Measurements from ENCODE around the gene TGFBR2.
"Not testable (repeated sequence)": the region's sequence is repeated elsewhere in the genome, so short reads cannot be mapped to it uniquely, and the experiment has no call there.

The TGFBR2 gene

GRCh38 chr3:30659270-30660130, 53.1 kb downstream of the TGFBR2 start:
- H3K36me3 ChIP-seq (ENCODE audit: insufficient read depth, low read length), result 0 out of 2 replicates have a peak, but pooled peaks cover 6% of the 10 kb centered on the region
- no peak overlapping the region for H3K9ac ChIP-seq (ENCODE audit: low read depth, low read length)
- H3K4me1 ChIP-seq (ENCODE audit: insufficient read depth, low read length), result peaks cover 39% of the 10 kb centered on the region
- no peaks in the 10 kb centered on the region for H3K9me3 ChIP-seq (ENCODE audit: control insufficient read depth, insufficient read depth, low read length)

- Histone ChIP-seq H3K36me3 (ENCODE audit: insufficient read depth, low read length) (0 out of 2 replicates have a peak, but pooled peaks cover 2% of the 10 kb centered on the region), H3K4me1 (ENCODE audit: insufficient read depth, low read length) (peaks cover 45% of the 10 kb centered on the region), H3K9me3 (ENCODE audit: control insufficient read depth, insufficient read depth, low read length) (no peaks in the 10 kb centered on the region), H3K9ac (ENCODE audit: low read depth, low read length) (no peak overlapping the region)
Observed at GRCh38 chr3:30660136-30660535, 53.7 kb downstream of the TGFBR2 start.

DNA sequence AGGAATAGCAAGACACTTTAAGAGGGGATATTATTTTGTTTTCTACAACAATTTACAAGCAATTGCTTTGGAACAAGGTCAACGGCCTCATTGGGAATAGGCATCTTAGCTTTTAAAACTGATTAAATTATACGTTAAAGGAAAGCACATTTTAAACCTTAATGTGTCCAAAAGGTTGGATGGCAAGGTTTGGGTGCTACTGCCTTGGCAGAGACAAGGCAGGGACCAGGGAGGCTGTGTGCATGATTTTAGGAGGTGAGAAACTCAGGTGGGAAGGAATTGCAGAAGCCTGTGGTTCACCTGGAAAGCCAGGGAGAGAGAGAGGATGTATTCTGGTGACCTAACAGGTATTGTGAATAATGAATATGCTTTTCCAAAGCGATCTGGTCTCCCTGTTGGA, 54.3 kb downstream of the TGFBR2 start:
- Histone ChIP-seq H3K4me1 (ENCODE audit: insufficient read depth, low read length) (peaks cover 50% of the 10 kb centered on the region), H3K9ac (ENCODE audit: low read depth, low read length) (no peak overlapping the region), H3K36me3 (ENCODE audit: insufficient read depth, low read length) (0 out of 2 replicates have a peak, but pooled peaks cover 2% of the 10 kb centered on the region), H3K9me3 (ENCODE audit: control insufficient read depth, insufficient read depth, low read length) (no peaks in the 10 kb centered on the region)

DNA sequence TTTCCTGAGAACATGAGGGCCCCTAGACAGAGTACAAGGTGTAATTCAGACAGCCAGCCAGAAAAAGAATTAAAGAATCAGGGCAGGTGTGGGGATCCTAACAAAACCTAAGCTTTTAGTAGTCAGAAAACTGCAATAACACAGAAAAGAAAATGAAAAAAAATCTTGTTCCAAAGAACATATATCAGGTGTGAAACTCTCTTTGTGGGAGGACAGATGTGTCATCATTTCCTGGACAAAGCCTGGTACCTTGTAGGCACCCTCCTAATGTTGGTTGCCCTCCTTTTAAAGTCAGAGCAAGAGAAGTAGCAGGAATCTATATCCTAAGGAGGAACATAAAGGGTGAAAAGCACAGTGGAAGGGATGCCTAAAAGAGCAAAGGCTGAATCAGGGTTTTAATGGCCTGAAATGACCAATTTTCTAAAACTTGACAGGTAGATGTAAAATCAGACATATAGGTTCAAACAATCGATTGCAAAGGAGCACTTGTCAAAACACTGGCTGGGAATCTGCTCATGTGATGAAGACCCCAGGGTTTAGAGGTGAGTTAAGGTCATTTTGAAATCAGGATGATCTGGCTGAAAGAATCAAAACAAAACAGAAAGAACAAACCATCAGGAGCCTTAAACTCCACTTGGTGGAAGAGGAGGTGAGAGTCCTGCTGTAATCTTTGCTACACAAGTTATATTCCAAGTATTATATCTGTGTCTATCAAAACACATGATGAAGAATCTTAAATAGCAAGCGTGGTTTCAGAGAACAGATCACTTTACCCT, 54.9 kb downstream of the TGFBR2 start:
- Histone ChIP-seq H3K4me1 (ENCODE audit: insufficient read depth, low read length) (peaks cover 56% of the 10 kb centered on the region), H3K36me3 (ENCODE audit: insufficient read depth, low read length) (0 out of 2 replicates have a peak, but pooled peaks cover 2% of the 10 kb centered on the region), H3K9ac (ENCODE audit: low read depth, low read length) (no peak overlapping the region), H3K9me3 (ENCODE audit: control insufficient read depth, insufficient read depth, low read length) (no peaks in the 10 kb centered on the region)

- Histone ChIP-seq H3K36me3 (ENCODE audit: insufficient read depth, low read length) (0 out of 2 replicates have a peak, but pooled peaks cover 2% of the 10 kb centered on the region), H3K9me3 (ENCODE audit: control insufficient read depth, insufficient read depth, low read length) (no peaks in the 10 kb centered on the region), H3K4me1 (ENCODE audit: insufficient read depth, low read length) (peaks cover 65% of the 10 kb centered on the region), H3K9ac (ENCODE audit: low read depth, low read length) (no peak overlapping the region)
Observed at GRCh38 chr3:30662836-30663235, 56.4 kb downstream of the TGFBR2 start.

DNA sequence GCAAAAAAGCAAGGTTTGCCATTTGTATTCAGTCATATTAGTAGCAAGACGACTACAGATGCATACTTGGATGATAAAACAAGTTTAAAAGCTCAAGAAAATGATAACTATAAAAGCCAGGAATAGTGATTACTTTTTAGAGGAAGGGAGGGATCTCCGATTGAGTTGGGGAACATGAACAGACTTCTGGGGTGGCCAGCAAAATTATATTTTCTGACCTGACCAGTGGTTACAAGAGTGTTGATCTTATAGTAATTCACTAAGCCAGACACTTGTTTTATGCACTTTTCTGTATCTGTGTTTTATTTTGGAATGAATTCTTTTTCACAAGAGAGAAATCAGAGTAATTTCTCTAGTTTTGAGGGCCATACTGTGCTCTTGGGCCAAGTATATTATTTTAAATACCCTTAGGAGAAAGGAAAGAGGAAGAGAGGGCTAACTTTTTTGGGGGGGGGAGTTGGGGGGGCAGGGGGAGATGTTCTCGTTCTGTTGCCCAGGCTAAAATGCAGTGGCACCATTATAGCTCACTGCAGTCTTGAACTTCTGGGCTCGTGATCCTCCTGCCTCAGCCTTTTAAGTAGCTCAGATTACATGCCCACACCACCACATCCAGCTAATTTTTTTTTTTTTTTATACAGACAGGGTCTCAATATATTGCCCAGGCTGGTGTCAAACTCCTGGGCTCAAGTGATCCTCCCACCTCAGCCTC, 57.3 kb downstream of the TGFBR2 start:
- H3K4me1 ChIP-seq (ENCODE audit: insufficient read depth, low read length), result peaks cover 57% of the 10 kb centered on the region
- no peaks in the 10 kb centered on the region for H3K9me3 ChIP-seq (ENCODE audit: control insufficient read depth, insufficient read depth, low read length)
- H3K9ac ChIP-seq (ENCODE audit: low read depth, low read length), result no peak overlapping the region
- H3K36me3 ChIP-seq (ENCODE audit: insufficient read depth, low read length), result 0 out of 2 replicates have a peak, but pooled peaks cover 2% of the 10 kb centered on the region

DNA sequence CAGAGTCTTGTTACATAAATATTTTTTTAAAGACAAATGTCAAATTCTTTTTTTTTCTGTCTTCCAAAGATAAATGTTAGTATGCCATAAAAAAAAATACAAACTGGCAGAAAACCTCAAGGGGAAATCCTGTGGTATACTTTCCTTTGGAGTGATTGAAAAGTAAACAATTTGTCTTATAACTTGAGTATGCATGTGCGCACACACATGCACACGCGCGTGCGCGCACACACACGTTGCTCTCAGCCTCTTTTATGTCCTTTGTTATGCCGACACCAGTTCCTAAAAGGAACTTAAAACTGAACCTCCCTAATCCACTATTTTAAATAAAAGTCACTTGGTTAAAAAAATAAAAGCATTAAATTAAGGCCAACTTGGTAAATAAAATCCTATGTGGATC, 58.1 kb downstream of the TGFBR2 start:
- Histone ChIP-seq H3K36me3 (ENCODE audit: insufficient read depth, low read length) (0 out of 2 replicates have a peak, but pooled peaks cover 2% of the 10 kb centered on the region), H3K9me3 (ENCODE audit: control insufficient read depth, insufficient read depth, low read length) (no peaks in the 10 kb centered on the region), H3K9ac (ENCODE audit: low read depth, low read length) (no peak overlapping the region), H3K4me1 (ENCODE audit: insufficient read depth, low read length) (peaks cover 49% of the 10 kb centered on the region)

- H3K36me3 ChIP-seq (ENCODE audit: insufficient read depth, low read length), result 0 out of 2 replicates have a peak, but pooled peaks cover 2% of the 10 kb centered on the region
- H3K9ac ChIP-seq (ENCODE audit: low read depth, low read length), result no peak overlapping the region
- no peaks in the 10 kb centered on the region for H3K9me3 ChIP-seq (ENCODE audit: control insufficient read depth, insufficient read depth, low read length)
- H3K4me1 ChIP-seq (ENCODE audit: insufficient read depth, low read length), result peaks cover 45% of the 10 kb centered on the region
Observed at GRCh38 chr3:30664884-30665283, 58.5 kb downstream of the TGFBR2 start.

GRCh38 chr3:30665539-30665938, 59.1 kb downstream of the TGFBR2 start:
- peaks cover 45% of the 10 kb centered on the region for H3K4me1 ChIP-seq (ENCODE audit: insufficient read depth, low read length)
- no peak overlapping the region for H3K9ac ChIP-seq (ENCODE audit: low read depth, low read length)
- peaks cover 8% of the 10 kb centered on the region; the same call in 1 of the 2 replicates for H3K36me3 ChIP-seq (ENCODE audit: insufficient read depth, low read length)

GRCh38 chr3:30666572-30667279, 60.3 kb downstream of the TGFBR2 start:
- Histone ChIP-seq H3K9ac (ENCODE audit: low read depth, low read length) (no peak overlapping the region), H3K36me3 (ENCODE audit: insufficient read depth, low read length) (peaks cover 11% of the 10 kb centered on the region), H3K4me1 (ENCODE audit: insufficient read depth, low read length) (peaks cover 45% of the 10 kb centered on the region), H3K9me3 (ENCODE audit: control insufficient read depth, insufficient read depth, low read length) (no peaks in the 10 kb centered on the region)

More at GRCh38 chr3:30665539-30665938, 59.1 kb downstream of the TGFBR2 start:
- no peaks in the 10 kb centered on the region for H3K9me3 ChIP-seq (ENCODE audit: control insufficient read depth, insufficient read depth, low read length)

GRCh38 chr3:30667280-30667651, 60.9 kb downstream of the TGFBR2 start:
- peaks cover 16% of the 10 kb centered on the region for H3K36me3 ChIP-seq (ENCODE audit: insufficient read depth, low read length)
- H3K4me1 ChIP-seq (ENCODE audit: insufficient read depth, low read length), result peaks cover 45% of the 10 kb centered on the region
- no peaks in the 10 kb centered on the region for H3K9me3 ChIP-seq (ENCODE audit: control insufficient read depth, insufficient read depth, low read length)
- H3K9ac ChIP-seq (ENCODE audit: low read depth, low read length), result no peak overlapping the region

GRCh38 chr3:30668051-30668609, 61.7 kb downstream of the TGFBR2 start:
- no peaks in the 10 kb centered on the region for H3K9me3 ChIP-seq (ENCODE audit: control insufficient read depth, insufficient read depth, low read length)
- H3K36me3 ChIP-seq (ENCODE audit: insufficient read depth, low read length), result peaks cover 24% of the 10 kb centered on the region
- no peak overlapping the region for H3K9ac ChIP-seq (ENCODE audit: low read depth, low read length)
- H3K4me1 ChIP-seq (ENCODE audit: insufficient read depth, low read length), result peaks cover 38% of the 10 kb centered on the region

DNA sequence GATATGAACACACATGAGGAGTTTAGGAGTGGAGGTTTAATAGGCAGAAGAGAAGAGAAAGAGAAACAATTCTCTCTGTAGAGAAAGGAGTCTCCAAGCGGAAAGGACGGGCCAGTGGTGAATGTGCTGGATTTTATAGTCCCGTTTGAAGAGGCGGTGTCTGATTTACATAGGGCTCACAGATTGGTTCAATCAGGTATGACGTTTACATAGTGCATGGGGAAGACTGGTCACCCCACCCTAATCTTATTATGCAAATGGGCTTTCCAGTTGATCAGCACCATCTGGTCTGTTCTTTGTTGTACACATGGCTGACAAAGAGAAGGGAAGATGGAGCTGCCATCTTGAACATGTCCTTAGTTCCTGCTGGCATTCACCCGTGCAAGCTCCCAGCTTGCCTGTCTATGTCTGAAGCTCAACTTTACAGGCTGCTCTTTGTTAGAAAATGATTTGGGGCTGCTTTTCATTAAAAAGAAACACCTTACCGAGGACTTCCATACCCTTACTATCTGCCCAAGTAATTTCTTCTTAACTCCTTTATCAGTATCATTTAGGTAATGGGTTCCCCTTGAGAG, 63.0 kb downstream of the TGFBR2 start:
- H3K36me3 ChIP-seq (ENCODE audit: insufficient read depth, low read length), result peaks cover 30% of the 10 kb centered on the region
- peaks cover 32% of the 10 kb centered on the region for H3K4me1 ChIP-seq (ENCODE audit: insufficient read depth, low read length)
- not testable (repeated sequence) for H3K9ac ChIP-seq (ENCODE audit: low read depth, low read length); H3K9me3 ChIP-seq (ENCODE audit: control insufficient read depth, insufficient read depth, low read length)

All from ES-I3 (cell line).